Measurements from ENCODE around the gene RIPOR2.

The RIPOR2 gene

DNA sequence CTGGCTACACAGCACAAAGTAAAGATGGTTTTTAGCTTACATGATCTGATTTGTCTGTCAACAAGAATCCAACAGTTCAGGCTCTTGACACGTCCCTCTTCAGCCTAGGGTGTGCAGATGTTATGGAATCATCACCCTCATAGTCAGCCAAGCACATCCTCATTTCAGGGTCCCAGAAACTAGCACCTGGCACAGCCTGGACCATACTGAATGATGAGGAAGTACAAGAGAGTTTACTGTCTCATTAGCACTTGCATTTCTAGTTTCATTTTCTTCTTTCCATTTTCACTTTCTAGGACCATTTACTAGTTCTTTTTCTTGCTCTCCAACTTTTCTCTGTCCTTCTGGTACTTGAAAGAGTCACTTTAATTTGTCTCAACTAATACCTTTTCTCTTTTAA, 6.5 kb downstream of the RIPOR2 start:
- TF ChIP-seq, protein P1, sequence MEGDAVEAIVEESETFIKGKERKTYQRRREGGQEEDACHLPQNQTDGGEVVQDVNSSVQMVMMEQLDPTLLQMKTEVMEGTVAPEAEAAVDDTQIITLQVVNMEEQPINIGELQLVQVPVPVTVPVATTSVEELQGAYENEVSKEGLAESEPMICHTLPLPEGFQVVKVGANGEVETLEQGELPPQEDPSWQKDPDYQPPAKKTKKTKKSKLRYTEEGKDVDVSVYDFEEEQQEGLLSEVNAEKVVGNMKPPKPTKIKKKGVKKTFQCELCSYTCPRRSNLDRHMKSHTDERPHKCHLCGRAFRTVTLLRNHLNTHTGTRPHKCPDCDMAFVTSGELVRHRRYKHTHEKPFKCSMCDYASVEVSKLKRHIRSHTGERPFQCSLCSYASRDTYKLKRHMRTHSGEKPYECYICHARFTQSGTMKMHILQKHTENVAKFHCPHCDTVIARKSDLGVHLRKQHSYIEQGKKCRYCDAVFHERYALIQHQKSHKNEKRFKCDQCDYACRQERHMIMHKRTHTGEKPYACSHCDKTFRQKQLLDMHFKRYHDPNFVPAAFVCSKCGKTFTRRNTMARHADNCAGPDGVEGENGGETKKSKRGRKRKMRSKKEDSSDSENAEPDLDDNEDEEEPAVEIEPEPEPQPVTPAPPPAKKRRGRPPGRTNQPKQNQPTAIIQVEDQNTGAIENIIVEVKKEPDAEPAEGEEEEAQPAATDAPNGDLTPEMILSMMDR (IDR thresholded peaks at IDR 0.05), result no peak

DNA sequence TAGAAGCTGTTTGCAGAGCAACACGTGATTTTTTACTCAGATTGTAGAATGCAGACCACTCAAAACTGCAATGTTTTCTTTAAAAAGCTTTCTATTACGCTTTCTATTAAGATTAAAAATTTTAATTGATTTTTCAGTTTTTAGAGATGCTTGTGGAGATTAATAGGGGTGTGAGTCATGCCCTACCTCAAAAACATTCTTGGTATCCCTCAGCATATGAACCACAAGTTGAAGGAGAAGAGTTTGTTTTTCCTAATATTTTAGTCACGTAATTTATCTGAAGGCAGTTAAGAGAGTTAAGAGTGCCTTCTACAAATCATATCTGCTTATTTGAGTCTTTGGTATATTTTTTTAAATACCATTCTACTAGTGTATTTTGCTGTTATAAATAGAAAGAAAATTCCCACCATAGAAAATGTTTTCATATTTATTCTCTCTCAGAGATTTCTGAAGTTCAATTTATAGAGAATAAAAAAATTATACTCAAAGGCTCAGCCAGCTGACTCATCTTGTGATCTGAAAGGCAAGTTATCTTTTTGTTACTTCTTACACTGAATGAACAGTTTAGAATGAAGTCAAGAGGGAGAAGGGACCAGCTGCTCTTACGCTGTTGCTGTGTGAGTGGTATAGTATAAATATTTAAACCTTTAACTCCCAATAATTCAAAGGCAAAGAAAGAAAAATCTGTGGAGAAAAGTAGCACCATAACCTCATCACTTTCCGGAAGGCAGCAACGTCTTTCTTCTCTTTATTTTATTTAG, 7.6 kb downstream of the RIPOR2 start:
- TF ChIP-seq, protein P1 (IDR thresholded peaks at IDR 0.05), result no peak

DNA sequence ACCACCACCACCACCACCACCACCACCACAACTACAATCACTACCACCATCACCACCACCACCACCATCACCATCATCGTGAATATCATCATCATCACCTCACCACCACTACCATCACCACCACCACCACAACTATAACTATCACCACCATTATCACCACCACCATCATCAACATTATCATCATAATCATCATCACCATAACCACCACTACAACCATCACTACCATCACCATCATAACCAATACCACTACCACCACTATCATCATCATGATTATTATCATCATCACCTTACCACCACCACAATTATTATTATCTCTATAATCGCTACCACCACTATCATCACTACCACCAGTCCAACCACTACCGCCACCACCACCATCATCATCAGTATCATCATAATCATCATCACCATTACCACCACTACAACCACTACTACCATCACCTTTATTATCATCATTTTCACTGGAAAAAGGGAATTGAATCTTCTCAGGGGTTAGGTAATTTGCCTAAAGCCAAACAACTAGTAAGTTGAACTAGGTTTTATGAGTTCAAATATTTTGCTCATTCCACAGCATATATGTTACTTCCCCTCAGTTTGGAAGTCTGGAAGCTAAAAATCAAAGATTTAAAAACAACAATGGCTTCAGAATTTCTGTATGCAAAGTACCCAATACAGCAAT, 8.3 kb downstream of the RIPOR2 start:
- TF ChIP-seq, protein P1 (IDR thresholded peaks at IDR 0.05), result no peak

DNA sequence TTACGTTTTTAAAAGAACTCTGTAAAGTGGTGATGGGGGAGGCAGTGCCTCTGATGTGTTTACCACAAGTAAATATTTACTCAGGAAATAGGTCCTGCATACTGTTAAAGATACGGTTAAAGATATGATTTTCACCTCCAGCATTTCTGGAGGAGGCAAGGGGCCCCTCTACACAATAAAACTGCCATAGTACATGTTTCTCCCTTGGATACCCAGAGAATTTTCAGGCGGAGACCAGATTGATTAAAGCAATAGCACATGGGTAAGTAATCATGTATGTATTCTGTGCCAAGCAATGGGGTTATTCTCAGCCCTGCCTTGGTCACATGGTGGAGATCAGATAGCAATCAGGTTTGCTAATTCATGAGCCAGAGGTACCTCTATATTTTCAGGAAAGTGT, 9.6 kb downstream of the RIPOR2 start:
- TF ChIP-seq, protein P1 (IDR thresholded peaks at IDR 0.05), result no peak

DNA sequence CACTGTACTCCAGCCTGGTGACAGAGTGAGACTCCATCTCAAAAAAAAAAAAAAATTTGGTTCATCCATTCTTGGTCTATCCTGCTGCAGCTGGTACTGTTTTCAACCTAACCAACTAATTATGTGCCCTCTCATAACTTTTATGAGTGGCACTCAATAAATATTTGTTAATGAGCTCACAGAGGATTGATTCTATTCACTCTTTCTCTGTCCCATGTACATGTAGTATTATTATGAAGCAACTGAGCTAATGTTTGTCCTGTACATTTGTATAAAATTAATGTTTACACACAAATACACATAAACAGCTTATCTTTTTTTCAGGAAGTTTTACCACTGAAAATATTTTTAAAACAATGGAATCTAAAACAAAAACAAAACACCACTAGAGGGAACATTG, 10.1 kb downstream of the RIPOR2 start:
- TF ChIP-seq, protein P1 (IDR thresholded peaks at IDR 0.05), result no peak

DNA sequence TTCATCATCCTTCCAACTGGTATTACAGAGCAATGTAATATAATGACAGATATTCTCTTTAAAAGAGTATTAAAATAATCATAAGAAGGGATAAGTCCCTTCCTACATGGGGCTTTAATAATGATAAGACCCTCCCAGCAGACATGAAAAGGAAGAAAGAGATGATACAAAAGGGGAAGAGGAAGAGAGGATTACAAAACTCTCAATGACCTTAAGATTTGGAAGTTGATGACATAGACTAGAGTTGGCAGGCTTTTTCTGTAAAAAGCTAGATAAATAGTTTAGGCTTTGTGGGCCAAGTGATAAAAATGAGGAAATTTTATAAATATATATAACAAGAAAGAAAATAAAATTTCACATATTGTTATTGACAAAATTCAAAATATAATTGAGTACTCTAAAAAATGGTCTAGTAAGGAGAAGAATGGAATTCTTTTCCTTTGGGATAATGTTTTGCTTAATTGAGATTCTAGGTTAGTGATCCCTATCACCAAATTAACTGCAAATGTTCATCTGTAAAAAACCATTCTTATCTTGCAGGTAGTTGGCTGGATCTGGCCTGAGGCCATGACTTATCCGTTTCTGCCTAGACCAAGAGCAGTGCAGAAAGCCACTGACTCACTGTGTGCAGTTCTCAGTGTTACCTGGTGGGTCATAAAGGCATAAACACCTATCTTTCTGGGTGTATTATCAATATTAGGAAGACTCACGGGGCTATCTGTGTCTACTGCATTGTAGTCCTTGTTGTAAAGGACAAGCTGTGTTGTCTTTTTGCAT, 11.0 kb downstream of the RIPOR2 start:
- TF ChIP-seq, protein P1 (IDR thresholded peaks at IDR 0.05), result no peak

DNA sequence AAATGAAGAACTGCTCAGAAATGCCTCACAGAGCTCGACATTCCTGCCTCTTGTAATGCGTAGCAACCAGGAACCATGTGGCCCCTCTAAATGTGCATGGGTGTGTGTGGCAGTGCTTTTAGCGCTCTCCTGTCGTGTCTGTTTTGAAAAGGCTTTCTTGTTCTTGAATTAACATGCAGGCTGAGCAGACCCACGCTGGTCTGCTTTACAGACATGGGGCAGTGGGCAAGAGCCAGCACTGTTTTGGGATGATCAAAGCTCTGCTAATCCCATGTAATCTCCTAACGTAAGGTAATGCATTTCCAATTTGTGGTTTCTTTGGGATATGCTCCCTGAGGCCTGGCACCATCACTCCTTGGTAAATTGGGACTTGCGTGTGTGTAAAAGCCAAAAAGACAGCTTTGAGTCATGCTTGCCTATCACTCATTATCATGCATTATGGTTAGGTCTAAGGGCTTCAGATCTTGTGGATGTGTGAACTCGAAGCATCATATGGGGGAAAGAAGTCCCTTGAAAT, 11.8 kb downstream of the RIPOR2 start:
- TF ChIP-seq, protein P1 (IDR thresholded peaks at IDR 0.05), result no peak
